Stimulated activated CD4-positive, alpha-beta T cell treated with anti-CD3 and anti-CD28 coated beads, Interleukin-12 subunit alpha, Interleukin-12 subunit beta, amount 100 ng/mL, for 4 hours (primary cell): ENCODE results near the gene DNASE1L3.

ENCODE experiments used
- DNase-seq: peaks from one replicate; pipeline ENCODE4 v3.0.0-alpha.2; 2020

DNASE1L3 gene

GRCh38 chr3:58200121-58200709, 10.6 kb downstream of the DNASE1L3 start:
- DNase-seq = no peak

DNA sequence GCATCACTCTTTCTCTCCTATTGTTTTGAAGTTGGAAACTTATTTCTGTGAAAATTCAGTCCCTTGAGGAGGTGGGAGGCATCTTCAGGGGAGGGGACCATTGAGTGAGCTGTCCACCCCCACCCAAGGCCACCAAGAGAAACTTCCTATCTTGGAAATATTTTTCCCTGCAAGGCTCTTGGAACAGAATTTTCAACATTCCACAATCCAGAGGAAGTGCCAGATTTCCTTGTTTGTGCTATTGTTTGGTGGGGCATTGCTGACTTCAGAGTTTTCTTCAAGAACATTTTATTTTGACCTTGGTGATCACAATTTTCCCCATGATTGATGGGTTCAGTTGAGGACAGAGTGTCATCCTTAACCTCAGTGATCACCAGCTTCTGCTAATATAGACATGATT, 12.0 kb downstream of the DNASE1L3 start:
- no peak for DNase-seq

- DNase-seq = no peak
These were observed 12.4 kb downstream of the DNASE1L3 start for GRCh38 chr3:58198362-58198761.

- DNase-seq = no peak
These were observed 13.2 kb downstream of the DNASE1L3 start for GRCh38 chr3:58197588-58197987.

DNA sequence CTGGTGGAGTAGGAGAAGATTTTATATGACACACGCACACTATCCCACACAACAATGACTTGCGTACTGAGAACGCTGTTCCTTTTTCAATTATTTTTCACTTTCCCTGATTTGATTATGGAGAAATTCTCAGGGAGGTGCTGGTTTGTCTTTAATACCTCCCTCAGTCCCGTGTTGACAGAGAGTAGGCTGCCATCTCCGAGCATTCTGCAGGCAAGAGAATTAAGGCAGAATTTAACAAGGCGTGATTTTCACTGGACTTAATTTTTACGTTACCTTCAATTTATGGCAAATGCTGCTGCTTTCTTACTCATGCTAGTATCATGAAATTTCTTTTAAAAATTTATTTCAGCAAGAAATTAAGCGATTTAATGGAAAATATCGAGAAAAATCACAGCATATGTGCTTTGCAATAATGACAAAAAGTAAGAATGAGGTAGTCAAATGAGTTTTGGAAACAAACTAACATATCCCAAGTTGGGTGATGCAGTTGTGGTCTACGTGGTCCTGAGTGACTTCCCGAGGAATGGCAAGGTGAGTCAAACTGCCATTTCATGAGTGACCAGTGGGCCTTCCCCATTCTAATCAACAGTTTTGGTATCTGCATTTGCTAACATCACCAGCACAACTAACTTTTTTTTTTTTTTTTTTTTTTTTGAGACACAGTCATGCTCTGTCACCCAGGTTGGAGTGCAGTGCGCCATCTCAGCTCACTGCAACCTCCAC, 16.9 kb downstream of the DNASE1L3 start:
- DNase-seq = no peak

GRCh38 chr3:58192069-58192468, 18.7 kb downstream of the DNASE1L3 start:
- DNase-seq = no peak

GRCh38 chr3:58191361-58191991, 19.3 kb downstream of the DNASE1L3 start:
- DNase-seq = no peak

DNA sequence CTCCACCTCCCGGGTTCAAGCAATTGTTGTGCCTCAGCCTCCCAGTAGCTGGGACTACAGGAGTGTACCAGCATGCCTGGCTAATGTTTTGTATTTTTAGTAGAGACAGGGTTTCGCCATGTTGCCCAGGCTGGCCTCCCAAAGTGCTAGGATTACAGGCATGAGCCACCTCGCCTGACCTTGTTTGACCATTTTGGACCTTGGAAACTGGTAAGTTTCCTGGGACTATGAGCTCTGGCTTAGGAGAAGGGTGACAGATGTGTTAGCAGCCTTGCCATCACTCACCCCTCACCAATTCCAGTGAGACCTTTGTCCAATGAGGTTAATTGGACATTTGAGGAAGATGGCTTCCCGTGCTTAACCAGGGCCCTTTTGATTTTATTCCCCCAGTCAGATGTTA, 19.9 kb downstream of the DNASE1L3 start:
- DNase-seq = no peak

DNA sequence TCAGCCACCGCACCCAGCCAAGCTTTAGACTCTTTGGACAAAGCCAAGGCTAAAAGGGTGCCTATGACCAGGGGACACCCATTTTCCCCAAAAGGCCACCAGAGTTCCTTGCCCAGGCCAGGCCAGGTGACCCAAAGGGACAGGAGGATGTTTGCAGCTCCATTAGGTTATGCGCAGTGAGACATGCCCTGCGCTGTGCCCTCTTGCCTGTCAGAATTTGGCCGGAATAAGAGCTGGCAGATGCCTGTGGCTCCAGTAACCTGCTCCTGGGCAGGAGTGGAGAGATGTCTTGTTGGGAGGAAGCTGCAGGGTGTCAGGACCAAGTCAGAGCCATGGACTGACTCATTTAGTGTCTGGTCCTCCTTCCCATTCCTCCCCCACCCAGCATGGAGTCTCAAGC, 20.5 kb downstream of the DNASE1L3 start:
- no peak for DNase-seq

GRCh38 chr3:58189691-58190090, 21.1 kb downstream of the DNASE1L3 start:
- DNase-seq = no peak

DNA sequence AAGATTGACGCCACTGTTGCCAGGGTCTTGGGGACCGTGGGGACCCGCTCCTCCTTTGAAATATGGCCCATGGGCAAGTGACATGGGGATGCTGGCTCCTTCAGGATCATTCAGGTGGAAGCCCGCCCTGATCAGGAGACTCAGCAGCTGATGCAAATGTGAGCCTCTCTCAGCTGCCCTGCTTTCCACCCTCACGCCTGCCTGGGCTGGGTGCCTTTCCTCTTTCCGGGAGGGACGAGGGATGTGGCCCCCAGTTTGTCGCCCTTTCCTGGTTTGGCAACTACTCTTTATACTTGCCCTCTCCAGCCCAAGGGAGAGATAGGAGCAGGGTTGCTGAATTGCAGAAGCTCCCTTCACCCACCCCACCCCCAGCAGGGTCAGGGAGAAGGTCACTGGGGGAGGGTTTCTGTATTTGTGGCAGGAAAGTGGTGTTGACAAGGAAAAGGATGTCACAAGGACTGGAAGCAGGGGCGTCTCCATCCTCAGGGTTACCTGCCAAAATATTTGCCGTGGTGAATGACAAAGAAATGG, 21.8 kb downstream of the DNASE1L3 start:
- no peak for DNase-seq

- DNase-seq = no peak
These were observed 22.6 kb downstream of the DNASE1L3 start for GRCh38 chr3:58188173-58188564.

- DNase-seq = no peak
These were observed 25.8 kb downstream of the DNASE1L3 start for GRCh38 chr3:58184982-58185360.

GRCh38 chr3:58184309-58184981, 26.3 kb downstream of the DNASE1L3 start:
- DNase-seq = no peak

DNA sequence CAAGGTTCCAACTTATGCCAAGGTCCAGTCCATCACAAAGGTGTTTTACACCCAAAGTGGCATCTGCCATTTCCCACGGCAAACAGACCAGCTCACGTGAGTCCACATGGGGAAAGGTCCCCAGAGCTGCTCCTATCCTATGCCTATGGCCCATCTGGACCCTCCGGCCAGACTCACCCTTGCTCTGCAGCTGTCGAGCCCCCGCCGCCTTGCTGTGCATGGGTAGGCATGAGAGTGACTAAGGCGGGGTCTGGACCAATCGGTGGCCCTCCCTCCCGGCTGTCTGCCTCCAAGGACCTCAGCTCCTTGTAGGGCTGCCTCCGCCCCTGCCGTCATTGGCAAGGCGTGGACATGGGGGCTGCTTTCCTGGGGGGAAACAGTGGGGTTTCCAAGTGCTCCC, 26.9 kb downstream of the DNASE1L3 start:
- DNase-seq = no peak

- DNase-seq = no peak
These were observed 27.6 kb downstream of the DNASE1L3 start for GRCh38 chr3:58183221-58183620.

DNA sequence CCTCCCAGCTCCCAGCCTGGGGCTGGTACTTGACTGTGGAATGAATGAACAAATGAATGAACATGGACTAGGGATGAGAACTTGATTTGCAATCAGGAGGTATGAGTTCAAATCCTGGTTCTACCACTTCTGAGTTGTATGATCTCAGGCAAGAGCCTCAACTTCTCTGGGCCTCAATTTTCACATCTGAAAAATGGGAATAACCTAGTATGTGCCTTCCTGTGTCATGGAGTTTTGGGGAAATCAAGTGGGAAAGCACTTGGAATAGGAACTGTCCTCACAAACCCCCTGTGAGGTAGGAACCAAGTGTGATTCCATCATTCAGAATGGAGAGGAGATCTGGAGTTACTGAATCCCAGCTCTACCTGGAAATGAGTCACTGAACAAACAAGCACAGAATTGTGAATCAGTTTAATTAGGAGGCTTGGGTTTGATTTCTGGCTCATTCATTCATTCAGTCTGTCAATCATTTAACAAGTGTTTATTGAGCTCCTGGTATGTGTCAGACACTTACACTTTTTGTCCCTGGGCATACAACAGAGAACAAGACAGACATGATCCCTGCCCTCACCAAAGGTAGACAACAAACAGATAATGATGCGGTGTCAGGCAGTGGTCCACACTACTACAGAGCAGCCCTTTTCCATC, 29.7 kb downstream of the DNASE1L3 start:
- DNase-seq = no peak

DNA sequence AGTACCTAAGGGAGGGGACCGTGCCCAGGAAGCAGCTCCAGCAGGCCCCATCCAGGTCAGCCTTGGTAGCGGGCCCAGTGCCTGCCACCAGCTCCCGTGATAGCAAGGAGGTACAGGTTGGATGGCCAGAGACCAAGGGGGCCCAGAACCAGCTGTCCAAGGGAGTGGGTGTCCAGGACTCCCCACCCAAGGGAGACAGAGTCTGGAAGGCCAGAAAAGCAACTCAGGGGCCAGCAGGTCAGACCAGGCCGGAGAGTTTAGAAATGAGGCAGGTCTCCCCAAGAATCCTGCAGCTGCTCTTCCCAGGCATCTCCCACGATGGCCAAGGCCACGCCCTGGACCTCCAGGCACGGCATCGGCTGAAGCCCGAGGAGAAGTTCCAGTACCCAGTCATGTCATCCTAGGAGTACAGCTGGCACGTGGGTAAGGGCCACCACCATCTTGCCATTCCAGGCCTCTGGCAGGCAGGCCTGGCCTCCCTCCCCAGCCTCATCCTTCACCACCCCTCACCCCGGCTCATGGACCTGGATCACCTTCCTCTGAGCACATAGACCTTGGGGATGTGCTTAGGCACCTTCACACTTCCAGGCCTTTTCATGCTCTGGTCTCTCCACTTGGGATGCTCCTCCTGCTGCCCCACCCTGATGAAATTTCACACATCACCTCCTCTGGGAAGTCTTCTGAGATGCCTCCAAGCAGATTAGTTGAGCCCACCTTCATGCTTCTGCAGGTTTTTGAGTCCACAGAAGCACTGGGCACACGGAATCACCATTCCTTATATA, 30.5 kb downstream of the DNASE1L3 start:
- DNase-seq = no peak

DNA sequence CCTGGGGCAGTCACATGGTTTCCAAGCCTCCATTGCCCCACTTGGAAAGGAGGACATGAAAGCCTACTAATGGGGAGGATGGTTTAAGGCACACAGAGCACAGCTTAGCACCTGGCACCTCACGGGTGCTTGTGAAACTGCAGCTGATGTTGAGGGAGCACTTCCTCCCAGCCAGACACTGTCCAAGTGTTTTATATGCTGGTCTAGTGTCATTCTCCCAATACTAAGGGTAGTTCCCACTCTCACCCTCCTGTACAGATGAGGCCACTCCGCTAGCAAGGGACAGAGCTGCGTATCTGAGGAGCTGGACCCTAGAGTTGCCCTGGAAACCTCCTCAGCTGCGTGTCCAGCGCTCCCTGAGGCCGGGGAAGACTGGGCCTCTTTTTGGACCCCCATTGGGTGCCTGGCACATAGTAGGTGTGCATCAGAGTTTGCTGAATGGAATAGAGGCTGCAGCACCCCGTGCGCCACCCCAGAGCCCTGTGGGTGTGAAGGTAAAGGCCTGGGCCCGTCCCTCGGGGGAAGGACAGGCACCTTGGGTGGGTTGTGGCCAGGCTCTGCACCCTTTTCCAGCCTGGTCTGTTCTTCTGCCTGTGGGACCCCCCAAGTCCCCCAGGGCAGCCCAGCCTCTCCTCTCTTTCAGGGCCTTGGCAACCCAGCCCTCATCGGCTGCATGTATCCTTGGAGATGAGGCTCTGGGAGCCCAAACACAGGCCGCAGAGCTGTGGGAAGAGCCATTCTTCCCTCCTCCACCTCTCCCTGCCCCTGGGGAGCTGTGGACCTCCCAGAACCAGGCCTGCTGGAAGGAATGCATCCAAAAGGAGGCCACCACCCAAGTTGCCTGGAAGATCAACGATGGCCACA, 31.3 kb downstream of the DNASE1L3 start:
- DNase-seq = no peak

GRCh38 chr3:58178528-58179234, 32.1 kb downstream of the DNASE1L3 start:
- DNase-seq = no peak
